HG03354 (cell line): ENCODE measurements around the gene PITHD1.
A peak's percentile ranks its signal among the peaks of the same experiment; 100 is the strongest.
"Not testable (repeated sequence)": the region's sequence is repeated elsewhere in the genome, so short reads cannot be mapped to it uniquely, and the experiment has no call there.

Source experiments
- ATAC-seq: cut with Tn5 transposase; IDR thresholded peaks from one replicate; pipeline ENCODE4 v1.9.1; 2021; ENCODE audit warnings: mild to moderate bottlenecking; ENCODE audit not compliant: unreplicated experiment, poor library complexity, severe bottlenecking

PITHD1 gene

DNA sequence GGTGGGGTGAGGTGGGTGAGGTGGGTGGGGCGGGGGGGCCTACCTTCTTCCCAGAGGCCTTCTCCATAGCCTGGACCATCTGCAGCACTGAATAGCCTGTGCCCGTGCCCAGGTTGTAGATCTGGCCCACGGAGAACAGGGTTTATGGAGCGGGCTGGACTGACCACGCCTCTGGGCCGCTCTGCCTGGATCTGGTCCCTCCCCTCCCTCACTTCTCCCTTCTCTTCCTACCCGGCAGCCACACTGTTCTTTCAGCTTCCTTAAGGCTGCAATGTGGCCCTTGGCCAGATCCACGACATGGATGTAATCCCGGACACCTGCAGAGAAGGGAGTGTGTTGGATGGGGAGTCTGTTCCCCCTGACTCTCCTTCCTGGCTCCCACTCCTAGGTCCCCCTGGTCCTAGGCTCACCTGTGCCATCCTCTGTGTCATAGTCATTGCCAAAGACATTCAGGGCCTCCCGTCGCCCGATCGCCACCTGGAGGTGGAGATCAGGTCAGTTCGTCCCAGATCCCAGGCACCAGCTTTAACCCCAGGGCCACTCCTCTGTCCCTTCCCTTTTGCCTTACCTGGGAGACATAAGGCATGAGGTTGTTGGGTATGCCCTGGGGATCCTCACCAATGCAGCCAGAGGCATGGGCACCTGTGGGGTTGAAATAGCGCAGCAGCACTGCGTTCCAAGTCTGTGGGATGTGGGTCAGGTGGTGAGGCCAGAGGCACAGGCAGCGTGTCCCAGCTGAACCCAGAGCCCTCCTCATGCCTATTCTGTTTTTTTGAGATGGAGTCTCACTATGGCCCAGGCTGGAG lies 18.5 kb downstream of the PITHD1 start:
- ATAC-seq, result no peak

DNA sequence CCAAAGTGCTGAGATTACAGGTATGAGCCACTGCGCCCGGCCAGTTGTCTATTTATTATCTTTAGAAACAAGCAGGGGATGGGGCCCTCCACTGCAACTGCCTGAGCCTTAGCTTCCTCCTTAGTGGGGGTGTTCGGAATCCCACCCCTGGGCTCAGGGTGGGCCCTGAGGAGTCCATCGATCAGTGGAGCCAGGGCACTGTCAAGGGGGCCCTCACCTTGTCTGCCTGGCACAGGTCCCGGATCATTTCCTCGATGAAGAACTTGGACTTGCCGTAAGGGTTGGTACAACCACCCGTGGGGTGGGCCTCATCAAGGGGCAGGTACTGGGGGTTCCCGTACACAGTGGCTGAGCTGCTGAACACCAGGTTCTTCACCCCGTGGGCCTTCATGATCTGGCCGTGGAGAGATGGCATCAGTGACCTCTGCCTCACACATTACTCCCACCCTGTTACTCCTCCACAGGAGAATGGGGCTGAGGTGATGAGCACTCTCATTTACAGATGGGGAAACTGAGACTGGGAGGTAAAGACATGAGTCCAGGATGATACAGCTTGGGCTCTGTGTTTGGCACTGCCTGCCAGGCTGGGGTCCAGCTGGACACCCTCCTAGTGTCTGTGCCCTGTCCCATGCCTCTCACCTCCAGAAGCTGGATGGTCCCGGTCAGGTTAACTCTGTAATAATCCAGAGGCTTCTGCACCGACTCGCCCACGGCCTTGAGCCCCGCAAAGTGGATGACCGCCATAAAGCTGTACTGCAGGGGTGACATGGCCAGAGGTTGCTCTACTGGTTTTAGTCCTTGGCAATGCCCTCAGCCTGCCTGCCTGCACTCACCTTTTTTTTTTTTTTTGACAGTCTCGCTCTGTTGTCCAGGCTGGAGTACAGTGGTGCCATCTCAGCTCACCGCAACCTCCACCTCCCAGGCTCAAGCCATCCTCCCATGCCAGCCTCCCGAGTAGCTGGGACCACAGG lies 19.5 kb downstream of the PITHD1 start:
- no peak for ATAC-seq

DNA sequence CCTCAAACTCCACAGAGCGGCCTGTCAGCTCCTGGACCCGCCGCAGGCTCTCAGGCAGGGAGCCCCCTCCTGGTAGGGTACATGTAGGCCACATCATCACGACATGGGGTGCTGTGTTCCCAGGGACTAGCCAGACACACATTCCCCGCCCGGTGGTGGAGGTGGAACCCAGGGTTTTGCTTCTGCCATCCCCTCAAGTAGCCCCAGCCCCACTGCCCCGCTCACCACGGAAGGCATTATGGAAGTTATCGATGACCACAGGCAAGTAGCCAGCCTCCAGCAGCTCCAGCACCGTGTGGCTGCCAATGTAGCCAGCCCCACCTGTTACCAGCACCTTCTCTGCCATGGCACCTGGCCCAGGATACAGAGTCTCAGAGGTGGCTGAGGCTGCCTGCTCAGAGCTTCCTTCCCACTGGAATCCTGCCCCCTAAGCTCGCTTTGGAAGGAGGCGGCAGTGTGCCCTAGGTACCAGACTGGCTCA lies 20.5 kb downstream of the PITHD1 start:
- no peak for ATAC-seq

DNA sequence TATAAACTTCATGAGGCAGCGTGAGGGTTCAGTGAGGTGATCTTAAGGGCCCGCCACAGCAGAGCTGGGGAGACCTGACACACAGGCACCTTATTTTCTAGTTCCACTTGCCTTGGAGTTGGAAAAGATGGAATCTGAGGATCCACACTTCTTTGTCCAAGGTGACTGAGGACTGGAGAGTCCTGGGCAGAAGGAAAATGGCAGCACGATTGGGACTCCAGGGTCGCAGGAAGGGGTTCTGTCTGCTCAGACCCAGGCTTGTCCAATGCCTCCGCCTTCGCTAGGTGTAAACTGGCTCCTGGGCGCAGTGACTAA lies 21.0 kb downstream of the PITHD1 start:
- no peak for ATAC-seq

DNA sequence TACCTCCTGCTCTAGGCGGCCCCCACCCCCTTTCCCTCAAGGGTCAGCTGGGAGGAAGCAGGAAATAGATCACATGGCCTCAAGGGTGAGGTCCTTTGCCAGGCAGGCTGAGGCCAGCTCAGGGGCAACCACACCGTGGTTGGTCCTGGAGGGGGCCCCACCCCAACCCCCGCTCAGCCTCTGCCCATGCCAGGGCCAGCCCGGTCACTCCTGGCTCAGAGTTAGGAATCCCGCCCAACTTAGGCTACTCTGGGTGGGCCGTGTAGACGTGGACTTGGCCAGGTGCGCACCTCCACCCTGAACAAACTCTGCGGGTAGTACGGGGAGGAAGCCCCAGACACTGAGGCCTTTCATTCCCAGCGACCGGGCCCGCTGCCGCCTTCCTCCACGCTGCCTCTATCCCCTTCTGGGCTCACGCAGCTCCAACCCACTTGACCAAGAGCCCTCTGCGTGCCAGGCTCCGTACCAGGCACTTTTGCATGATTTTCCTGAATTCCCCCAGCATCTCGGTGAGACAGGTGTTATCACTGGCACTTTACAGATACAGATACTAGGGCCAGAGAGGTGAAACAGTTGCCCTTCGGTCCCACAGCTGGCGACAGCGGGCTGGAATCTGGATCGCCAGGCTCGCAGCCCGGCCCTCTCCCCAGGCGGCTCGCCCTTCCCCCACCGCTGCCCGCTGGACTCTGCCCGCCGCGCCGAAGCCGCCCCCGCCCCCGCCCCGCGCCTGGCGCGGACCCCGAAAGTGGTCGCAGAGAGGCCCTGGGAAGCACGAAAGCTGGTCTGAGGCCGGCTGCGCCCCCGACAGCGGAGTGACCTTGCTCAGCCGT lies 21.6 kb downstream of the PITHD1 start:
- peak; percentile 15 for ATAC-seq

DNA sequence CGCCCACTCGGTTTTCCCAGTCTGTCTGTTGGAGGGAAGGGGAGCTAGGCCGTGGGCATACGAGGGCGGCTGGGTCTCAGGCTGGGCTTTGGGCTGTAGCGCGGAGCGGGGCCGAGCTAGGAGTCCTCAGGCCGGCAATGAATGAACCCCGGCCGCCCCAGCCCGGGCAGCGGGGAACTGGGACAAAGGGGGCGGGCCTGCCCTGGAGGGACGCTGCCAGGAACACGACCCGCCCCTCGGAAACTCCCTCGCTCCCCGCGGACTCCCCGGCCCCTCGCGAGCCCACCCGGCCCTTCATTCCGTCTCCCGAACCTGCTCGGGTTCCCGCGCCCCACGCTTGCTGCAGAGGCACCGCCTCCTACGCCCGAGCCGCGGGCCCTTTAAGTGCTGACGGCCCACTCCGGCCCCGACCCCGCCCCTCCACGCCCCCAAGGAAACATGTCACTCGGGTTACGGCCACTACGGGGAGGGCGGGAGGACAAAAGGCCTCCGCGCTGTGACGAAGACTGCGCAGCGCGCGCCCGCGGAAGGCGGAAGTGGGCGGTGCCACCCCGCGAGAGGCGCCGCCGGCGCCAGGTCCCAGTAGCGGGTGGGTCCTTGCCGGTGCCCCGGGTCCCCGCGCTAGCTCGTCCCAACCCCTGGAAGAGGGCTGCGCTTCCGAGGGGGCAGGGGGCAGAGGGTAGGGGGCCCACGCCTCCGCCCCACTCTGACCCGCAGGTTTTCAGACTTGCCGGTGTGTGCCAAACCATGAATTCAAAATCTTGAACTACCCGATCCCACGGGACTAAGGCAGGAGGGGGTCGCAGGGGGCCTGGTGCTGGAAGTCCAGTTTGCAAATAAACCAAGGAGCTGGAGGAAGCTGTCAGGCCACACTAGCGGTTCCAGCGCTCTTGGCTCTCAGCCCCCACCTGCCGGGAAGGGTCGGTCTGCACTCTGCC lies 22.5 kb downstream of the PITHD1 start, which contains the start of gene GALE:
TSS of gene GALE (minus strand) at position 355 of the 938 bp plus-strand sequence. CDS start 1,747 bp downstream, outside the sequence.
- ATAC-seq, result peak; percentile 77

DNA sequence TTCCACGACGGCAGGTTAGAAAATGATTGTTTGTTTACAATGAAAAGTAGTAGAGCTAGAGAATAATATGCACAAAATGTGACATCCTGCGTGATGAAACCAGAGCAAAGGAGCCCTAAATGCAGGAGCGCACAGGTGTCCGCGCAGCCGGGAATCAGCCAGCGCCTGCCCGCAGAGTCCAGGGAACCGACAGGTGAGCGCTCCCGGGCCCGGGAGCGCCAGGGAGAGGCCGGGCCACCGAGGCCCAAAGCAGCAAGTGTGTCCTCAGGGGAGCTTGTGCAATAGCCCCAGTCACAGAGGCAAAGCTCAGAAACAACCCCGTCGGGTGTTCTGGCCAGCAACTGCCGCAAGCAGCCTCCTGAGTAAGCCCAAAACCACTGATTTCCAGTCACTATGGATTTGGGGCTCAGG lies 23.1 kb downstream of the PITHD1 start:
- ATAC-seq, result no peak

DNA sequence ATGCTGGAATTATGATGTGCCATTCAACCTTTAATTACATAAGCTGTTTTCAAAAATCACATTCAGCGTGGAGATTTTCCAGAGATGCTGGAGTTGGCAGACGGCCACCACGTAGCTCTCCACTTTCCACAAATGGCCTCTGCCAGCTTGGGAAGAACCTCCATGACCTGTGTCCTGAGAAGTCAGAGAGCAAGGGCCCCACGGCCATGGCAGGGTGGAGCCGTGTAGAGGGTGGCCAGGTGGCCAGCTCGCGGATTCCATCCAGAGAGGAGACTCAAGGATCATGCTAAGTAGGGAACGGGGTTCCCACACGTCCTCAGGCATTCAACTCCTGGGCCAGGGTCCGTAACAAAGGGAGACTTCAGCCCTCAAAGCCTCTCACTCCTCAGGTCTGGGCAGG lies 23.7 kb downstream of the PITHD1 start:
- no peak for ATAC-seq

DNA sequence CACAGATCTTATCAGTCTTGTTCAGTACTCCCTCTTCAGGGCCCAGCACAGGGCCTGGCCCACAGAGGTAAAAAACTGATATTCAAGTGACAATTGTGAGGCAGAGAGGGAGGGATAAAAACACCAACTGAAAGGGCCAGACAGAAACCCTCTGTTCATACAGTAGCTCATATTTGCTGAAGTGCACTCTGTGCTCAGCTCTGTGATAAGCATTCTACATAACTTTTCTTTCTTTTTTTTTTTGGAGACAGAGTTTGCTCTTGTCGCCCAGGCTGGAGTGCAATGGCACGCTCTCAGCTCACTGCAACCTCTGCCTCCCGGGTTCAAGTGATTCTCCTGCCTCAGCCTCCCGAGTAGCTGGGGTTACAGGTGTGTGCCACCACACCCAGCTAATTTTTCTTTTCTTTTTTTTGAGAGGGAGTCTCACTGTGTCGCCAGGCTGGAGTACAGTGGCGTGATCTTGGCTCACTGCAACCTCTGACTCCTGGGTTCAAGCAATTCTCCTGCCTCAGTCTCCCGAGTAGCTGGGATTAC lies 24.7 kb downstream of the PITHD1 start:
- not testable (repeated sequence) for ATAC-seq

DNA sequence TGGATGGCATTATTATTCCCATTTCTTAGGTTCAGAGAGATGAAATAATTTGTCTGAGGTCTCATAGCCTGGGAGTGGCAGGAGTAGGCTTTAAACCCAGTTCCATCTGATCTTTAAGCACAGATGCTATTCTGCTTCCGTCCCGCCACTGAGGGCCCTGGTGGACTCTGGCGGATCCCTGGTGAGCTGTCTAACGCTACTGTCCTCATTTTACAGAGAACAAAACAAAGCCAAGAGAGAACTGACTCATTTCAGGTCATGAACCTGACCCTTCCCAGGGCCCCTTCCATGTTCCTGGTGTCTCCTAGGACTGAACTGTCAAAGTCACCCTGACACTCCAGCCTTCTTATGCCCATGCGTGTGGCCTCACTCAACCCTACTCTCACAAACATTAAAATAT lies 25.5 kb downstream of the PITHD1 start:
- ATAC-seq, result no peak

DNA sequence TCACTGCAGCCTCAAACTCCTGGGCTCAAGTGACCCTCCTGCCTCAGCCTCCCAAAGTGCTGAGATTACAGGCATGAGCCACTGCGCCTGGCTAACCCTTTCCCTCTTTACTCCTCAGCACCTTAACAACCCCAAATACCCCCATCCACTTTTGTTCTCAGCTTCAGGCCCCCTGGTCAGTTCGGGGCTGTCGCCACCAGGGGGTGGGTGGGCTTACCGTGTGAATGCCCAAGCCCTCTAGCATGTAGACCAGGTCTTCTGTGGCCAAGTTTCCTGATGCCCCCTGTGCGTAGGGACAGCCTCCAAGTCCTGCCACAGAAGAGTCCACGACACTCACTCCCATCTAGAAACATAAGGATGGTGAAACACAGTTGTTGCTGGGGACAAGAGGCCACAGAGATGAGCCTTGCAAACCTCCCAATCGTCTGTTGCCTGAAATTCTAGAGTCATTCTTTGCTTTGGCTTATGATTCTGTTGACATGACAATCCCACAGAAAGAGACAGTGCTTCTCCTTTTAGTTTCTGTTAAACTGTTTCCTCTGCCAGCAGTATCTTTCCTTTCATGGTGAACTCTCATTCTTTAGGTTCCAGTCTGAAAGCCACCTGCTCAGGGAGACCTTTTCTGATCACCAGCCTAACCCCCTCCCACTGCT lies 26.1 kb downstream of the PITHD1 start:
- ATAC-seq, result no peak

DNA sequence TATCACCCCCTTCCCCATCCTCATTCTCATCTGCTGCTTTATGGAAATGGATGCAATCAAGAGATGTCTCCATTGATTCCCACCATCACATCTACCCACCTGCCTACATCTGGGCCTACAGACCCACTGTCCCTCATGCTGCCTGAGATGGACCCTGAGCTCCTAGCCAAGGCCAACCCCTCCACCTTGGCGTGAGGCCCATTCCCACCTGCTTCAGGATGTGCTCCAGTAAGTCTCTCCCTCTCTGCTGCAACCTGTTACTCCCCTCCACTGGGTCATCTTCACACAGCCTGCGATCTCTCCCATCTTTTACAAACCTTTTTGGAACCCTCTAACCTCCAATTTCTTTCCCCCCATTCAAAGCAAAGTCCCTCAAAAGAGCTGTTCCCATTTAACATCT lies 26.8 kb downstream of the PITHD1 start:
- ATAC-seq, result no peak

DNA sequence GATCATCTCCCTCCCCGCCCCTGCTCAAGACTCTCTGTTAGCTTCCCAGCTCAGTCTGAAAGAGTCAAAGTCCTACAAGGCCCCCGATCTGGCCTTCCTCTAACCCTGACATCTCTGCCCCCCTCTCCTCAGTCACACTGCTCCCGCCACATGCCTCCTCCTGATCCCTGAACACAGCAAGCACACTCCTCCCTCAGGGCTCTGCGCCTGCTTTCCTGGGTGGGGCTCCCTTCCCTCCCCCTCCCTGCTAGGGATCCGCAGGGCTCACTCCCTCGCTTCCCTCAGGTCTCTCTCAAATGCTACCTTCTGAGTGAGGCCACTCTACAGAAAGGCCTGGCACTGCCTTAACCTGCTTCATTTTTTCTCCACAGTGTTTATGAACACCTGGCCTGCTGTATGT lies 28.1 kb downstream of the PITHD1 start:
- ATAC-seq, result no peak

DNA sequence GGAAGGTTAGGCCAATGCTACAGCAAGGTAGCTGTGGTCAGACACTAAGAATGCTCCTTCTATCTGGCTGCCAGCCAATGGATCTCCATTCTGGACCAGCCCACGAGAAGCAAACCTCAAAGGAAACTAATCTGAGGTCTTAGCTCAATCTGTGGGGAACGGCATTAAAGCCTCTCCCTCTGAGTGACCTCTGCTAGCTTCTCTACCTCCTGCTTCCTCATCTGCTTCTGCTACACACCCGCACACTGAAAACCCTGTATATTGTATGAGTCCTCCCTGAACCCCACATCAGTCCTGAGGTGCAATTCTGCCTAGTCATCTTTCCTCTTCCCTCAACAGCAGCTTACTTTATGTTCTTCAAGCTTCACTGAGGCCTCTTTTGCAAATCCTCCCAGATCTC lies 29.2 kb downstream of the PITHD1 start:
- ATAC-seq, result no peak

DNA sequence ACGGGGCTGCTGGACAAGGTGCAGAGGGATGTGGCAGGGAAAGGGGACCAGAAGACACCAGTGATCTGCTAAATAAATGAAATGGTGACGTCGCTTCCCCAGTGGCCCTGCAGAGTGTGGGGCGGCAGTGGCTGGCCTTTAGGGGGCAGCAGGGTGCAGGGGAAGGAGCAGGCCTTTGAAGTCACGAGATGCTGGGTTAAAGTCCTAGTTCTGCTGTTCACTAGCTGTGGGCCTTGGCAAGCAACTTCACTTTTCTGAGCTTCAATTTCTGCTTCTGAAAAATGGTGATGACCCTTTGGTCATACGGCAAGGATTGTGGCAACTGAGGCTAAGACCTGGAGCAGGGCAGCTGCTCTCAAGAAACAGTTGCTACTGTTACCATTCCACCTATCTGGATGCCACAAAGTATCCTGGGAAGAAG lies 31.5 kb downstream of the PITHD1 start:
- peak; percentile 72 for ATAC-seq

DNA sequence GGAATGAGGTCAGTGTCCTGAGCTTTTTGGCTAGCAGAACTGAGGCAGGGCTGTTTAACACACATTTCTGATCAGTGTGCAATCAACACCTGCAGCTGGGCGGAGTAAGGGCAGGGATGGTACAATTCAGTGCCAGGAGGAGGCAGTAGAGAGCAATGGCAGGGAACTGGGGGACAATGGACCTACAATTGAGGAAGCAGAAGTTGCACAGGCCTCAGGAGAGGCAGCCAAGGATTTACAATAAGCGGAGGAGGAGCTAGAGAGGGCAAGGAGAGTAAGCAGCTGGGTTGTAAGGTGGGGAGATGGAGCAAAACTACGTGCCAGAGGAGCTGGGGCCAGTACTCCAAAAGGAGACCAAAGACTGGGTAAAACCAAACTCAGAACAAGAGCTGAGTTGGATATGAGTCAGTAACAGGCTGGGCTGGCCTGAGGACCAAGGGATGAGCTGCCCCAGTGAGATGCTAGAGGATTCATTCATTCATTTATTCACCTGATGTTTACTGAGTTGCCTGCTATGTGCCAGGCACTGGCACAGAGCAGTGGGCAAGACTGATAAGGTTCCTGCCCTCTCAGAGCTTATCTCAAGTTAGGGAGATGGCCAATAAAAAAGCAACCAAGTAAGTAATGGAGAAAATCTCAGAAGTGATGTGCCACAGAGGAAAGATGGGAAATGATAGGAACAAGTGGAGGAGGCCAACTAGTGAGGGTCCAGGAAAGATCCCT lies 32.8 kb downstream of the PITHD1 start:
- ATAC-seq, result peak; percentile 76

DNA sequence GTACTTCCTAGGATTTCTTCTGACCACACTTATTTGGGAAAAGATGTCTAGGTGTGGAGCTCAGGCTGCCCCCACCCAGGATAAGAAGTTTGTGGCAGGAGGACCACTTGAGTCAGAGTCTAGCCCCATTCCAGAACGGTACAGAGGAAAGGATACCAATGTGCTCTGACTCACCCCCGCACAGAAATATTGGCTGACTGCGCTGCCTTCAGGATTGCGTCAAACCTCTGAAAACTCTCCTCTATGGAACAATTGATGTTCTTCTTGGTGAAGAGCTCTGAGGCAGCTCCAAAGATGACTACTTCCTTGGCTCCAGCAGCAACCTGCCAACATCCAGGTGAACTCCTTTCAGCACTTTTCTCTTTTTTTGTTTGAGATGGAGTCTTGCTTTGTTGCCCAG lies 35.8 kb downstream of the PITHD1 start:
- ATAC-seq, result no peak
